ENCODE results near the gene WNT3A.
A peak's percentile ranks its signal among the peaks of the same experiment; 100 is the strongest.

Gene WNT3A

GRCh38 chr1:228031276-228031995 lies 24.6 kb downstream of the WNT3A start:
- no peak for DNase-seq (ENCODE audit: low spot score)

GRCh38 chr1:228032041-228032440 lies 25.2 kb downstream of the WNT3A start:
- no peak for DNase-seq (ENCODE audit: low spot score)

- DNase-seq (ENCODE audit: low spot score), result no peak
These were observed 26.6 kb downstream of the WNT3A start for GRCh38 chr1:228033376-228033775.

GRCh38 chr1:228034954-228035837 lies 28.4 kb downstream of the WNT3A start:
- no peak for DNase-seq (ENCODE audit: low spot score)

- no peak for DNase-seq (ENCODE audit: low spot score)
These were observed 29.0 kb downstream of the WNT3A start for GRCh38 chr1:228035844-228036243.

- DNase-seq (ENCODE audit: low spot score), result no peak
These were observed 30.0 kb downstream of the WNT3A start for GRCh38 chr1:228036701-228037231.

- peak; percentile 36 for DNase-seq (ENCODE audit: low spot score)
These were observed 30.9 kb downstream of the WNT3A start for GRCh38 chr1:228037401-228038386.

GRCh38 chr1:228038387-228039005 lies 31.7 kb downstream of the WNT3A start:
- DNase-seq (ENCODE audit: low spot score), result no peak

GRCh38 chr1:228039006-228039903 lies 32.5 kb downstream of the WNT3A start:
- no peak for DNase-seq (ENCODE audit: low spot score)

GRCh38 chr1:228039986-228040385 lies 33.2 kb downstream of the WNT3A start:
- DNase-seq (ENCODE audit: low spot score), result no peak

GRCh38 chr1:228041316-228041715 lies 34.5 kb downstream of the WNT3A start:
- DNase-seq (ENCODE audit: low spot score), result no peak

- no peak for DNase-seq (ENCODE audit: low spot score)
These were observed 35.7 kb downstream of the WNT3A start for GRCh38 chr1:228042508-228042907.

- DNase-seq (ENCODE audit: low spot score), result no peak
These were observed 36.6 kb downstream of the WNT3A start for GRCh38 chr1:228043281-228043848.

GRCh38 chr1:228044961-228045360 lies 38.2 kb downstream of the WNT3A start:
- DNase-seq (ENCODE audit: low spot score), result no peak

- no peak for DNase-seq (ENCODE audit: low spot score)
These were observed 38.6 kb downstream of the WNT3A start for GRCh38 chr1:228045405-228045804.

- DNase-seq (ENCODE audit: low spot score), result no peak
These were observed 39.1 kb downstream of the WNT3A start for GRCh38 chr1:228045871-228046270.

- no peak for DNase-seq (ENCODE audit: low spot score)
These were observed 39.8 kb downstream of the WNT3A start for GRCh38 chr1:228046421-228047182.

- no peak for DNase-seq (ENCODE audit: low spot score)
These were observed 40.3 kb downstream of the WNT3A start for GRCh38 chr1:228047183-228047466.

GRCh38 chr1:228048120-228048519 lies 41.3 kb downstream of the WNT3A start:
- DNase-seq (ENCODE audit: low spot score), result no peak
